ENCODE data around the gene FASLG.

Gene FASLG

GRCh38 chr1:172638885-172639831 lies 19.7 kb upstream of the FASLG start:
- ChIA-PET CTCF (no interaction called here), POLR2A (no interaction called here)
- no peak for DNase-seq (ENCODE audit: extremely low spot score)
- TF ChIP-seq ELF4 (IDR thresholded peaks at IDR 0.05), result no peak
- no peak for TF ChIP-seq SUZ12 (IDR thresholded peaks at IDR 0.05)
- TF ChIP-seq FOXA1 (IDR thresholded peaks at IDR 0.05), result no peak
- TF ChIP-seq FOXK2 (IDR thresholded peaks at IDR 0.05), result no peak
- TF ChIP-seq FOXM1 (IDR thresholded peaks at IDR 0.05; ENCODE audit: borderline replicate concordance), result no peak

- no peak for DNase-seq (ENCODE audit: extremely low spot score)
- CTCF ChIA-PET, result no interaction called here
- POLR2A ChIA-PET, result no interaction called here
- TF ChIP-seq ZNF384 (IDR thresholded peaks at IDR 0.05) (no peak), LEF1 (IDR thresholded peaks at IDR 0.05; ENCODE audit: borderline replicate concordance) (no peak), FOXM1 (IDR thresholded peaks at IDR 0.05; ENCODE audit: borderline replicate concordance) (no peak), ARNT (IDR thresholded peaks at IDR 0.05) (no peak), CTBP1 (IDR thresholded peaks at IDR 0.05; ENCODE audit: borderline replicate concordance) (no peak), ELF4 (IDR thresholded peaks at IDR 0.05) (no peak), L3MBTL2 (conservative IDR thresholded peaks at IDR 0.05) (no peak), FOXK2 (IDR thresholded peaks at IDR 0.05) (no peak), BHLHE40 (IDR thresholded peaks at IDR 0.05; ENCODE audit: borderline replicate concordance) (no peak), HDGF (IDR thresholded peaks at IDR 0.05; ENCODE audit: borderline replicate concordance) (no peak), PKNOX1 (IDR thresholded peaks at IDR 0.05) (no peak), SP1 (IDR thresholded peaks at IDR 0.05) (no peak), NFRKB (IDR thresholded peaks at IDR 0.05) (no peak), SUZ12 (IDR thresholded peaks at IDR 0.05) (no peak), TARDBP (IDR thresholded peaks at IDR 0.05) (no peak), FOXA1 (IDR thresholded peaks at IDR 0.05) (no peak)
Measured at GRCh38 chr1:172640111-172640510, 18.8 kb upstream of the FASLG start.

GRCh38 chr1:172641492-172641891 lies 17.4 kb upstream of the FASLG start:
- DNase-seq (ENCODE audit: extremely low spot score), result no peak
- no peak for TF ChIP-seq L3MBTL2 (conservative IDR thresholded peaks at IDR 0.05)
- no peak for TF ChIP-seq HDGF (IDR thresholded peaks at IDR 0.05; ENCODE audit: borderline replicate concordance)
- no peak for TF ChIP-seq ZNF384 (IDR thresholded peaks at IDR 0.05)
- ChIA-PET CTCF (interaction anchor here (0.6 to 1.0 kb wide), 2 partner anchors 51 to 528 kb away, joined by 3 read pairs; no protein-coding TSS in a partner anchor), POLR2A (no interaction called here)

- CTCF ChIA-PET, result no interaction called here
- no peak for DNase-seq (ENCODE audit: extremely low spot score)
Measured at GRCh38 chr1:172642970-172643369, 15.9 kb upstream of the FASLG start.

GRCh38 chr1:172646653-172647052 lies 12.2 kb upstream of the FASLG start:
- CTCF ChIA-PET, result no interaction called here
- no peak for TF ChIP-seq ZNF384 (IDR thresholded peaks at IDR 0.05)
- TF ChIP-seq NFRKB (IDR thresholded peaks at IDR 0.05), result no peak
- no peak for TF ChIP-seq HDGF (IDR thresholded peaks at IDR 0.05; ENCODE audit: borderline replicate concordance)
- TF ChIP-seq SP1 (IDR thresholded peaks at IDR 0.05), result no peak
- no peak for TF ChIP-seq ARNT (IDR thresholded peaks at IDR 0.05)
- TF ChIP-seq FOXA1 (IDR thresholded peaks at IDR 0.05), result no peak
- no peak for TF ChIP-seq SUZ12 (IDR thresholded peaks at IDR 0.05)
- no peak for TF ChIP-seq FOXM1 (IDR thresholded peaks at IDR 0.05; ENCODE audit: borderline replicate concordance)
- TF ChIP-seq L3MBTL2 (conservative IDR thresholded peaks at IDR 0.05), result no peak
- TF ChIP-seq PKNOX1 (IDR thresholded peaks at IDR 0.05), result no peak
- no peak for TF ChIP-seq ELF4 (IDR thresholded peaks at IDR 0.05)
- no peak for TF ChIP-seq CTBP1 (IDR thresholded peaks at IDR 0.05; ENCODE audit: borderline replicate concordance)
- no peak for TF ChIP-seq FOXK2 (IDR thresholded peaks at IDR 0.05)
- no peak for TF ChIP-seq LEF1 (IDR thresholded peaks at IDR 0.05; ENCODE audit: borderline replicate concordance)
- no peak for TF ChIP-seq TARDBP (IDR thresholded peaks at IDR 0.05)
- TF ChIP-seq BHLHE40 (IDR thresholded peaks at IDR 0.05; ENCODE audit: borderline replicate concordance), result no peak
- no peak for DNase-seq (ENCODE audit: extremely low spot score)
- POLR2A ChIA-PET, result no interaction called here

More at GRCh38 chr1:172642970-172643369, 15.9 kb upstream of the FASLG start:
- TF ChIP-seq LEF1 (IDR thresholded peaks at IDR 0.05; ENCODE audit: borderline replicate concordance), result no peak
- POLR2A ChIA-PET, result no interaction called here

GRCh38 chr1:172647110-172647564 lies 11.8 kb upstream of the FASLG start:
- TF ChIP-seq L3MBTL2 (conservative IDR thresholded peaks at IDR 0.05), result no peak
- TF ChIP-seq BHLHE40 (IDR thresholded peaks at IDR 0.05; ENCODE audit: borderline replicate concordance), result no peak
- TF ChIP-seq FOXA1 (IDR thresholded peaks at IDR 0.05), result no peak
- no peak for TF ChIP-seq PKNOX1 (IDR thresholded peaks at IDR 0.05)
- no peak for TF ChIP-seq CTBP1 (IDR thresholded peaks at IDR 0.05; ENCODE audit: borderline replicate concordance)
- TF ChIP-seq HDGF (IDR thresholded peaks at IDR 0.05; ENCODE audit: borderline replicate concordance), result no peak
- no peak for TF ChIP-seq FOXK2 (IDR thresholded peaks at IDR 0.05)
- no peak for TF ChIP-seq ARNT (IDR thresholded peaks at IDR 0.05)
- no peak for TF ChIP-seq TARDBP (IDR thresholded peaks at IDR 0.05)
- no peak for TF ChIP-seq SP1 (IDR thresholded peaks at IDR 0.05)
- TF ChIP-seq SUZ12 (IDR thresholded peaks at IDR 0.05), result no peak
- no peak for TF ChIP-seq ELF4 (IDR thresholded peaks at IDR 0.05)
- TF ChIP-seq FOXM1 (IDR thresholded peaks at IDR 0.05; ENCODE audit: borderline replicate concordance), result no peak
- TF ChIP-seq NFRKB (IDR thresholded peaks at IDR 0.05), result no peak
- no peak for TF ChIP-seq LEF1 (IDR thresholded peaks at IDR 0.05; ENCODE audit: borderline replicate concordance)
- TF ChIP-seq ZNF384 (IDR thresholded peaks at IDR 0.05), result no peak
- ChIA-PET CTCF (no interaction called here), POLR2A (no interaction called here)
- DNase-seq (ENCODE audit: extremely low spot score), result no peak
